Coronary artery (tissue), 2 donors: ENCODE data around the gene TMEM220.

Experiments used
- DNase-seq: peaks from one replicate; pipeline ENCODE4 v3.0.0-alpha.2; 2017; ENCODE audit warnings: low spot score
- H3K27ac ChIP-seq, 2 donors: fragments of 200-600 bp; sonication (generic); one replicate each; pipeline ENCODE4 v1.5.1; 2016 to 2019
- H3K4me3 ChIP-seq: fragments of 200-600 bp; sonication (generic); 2 replicates; pipeline ENCODE4 v1.5.1; 2016; ENCODE audit warnings: mild to moderate bottlenecking, moderate library complexity
- CTCF ChIP-seq: fragments of 200-600 bp; sonication (generic); IDR thresholded peaks from one replicate; pipeline ENCODE4 v1.5.1; 2019; ENCODE audit warnings: antibody characterized with exemption

The TMEM220 gene

GRCh38 chr17:10718547-10718946, 11.3 kb downstream of the TMEM220 start:
- DNase-seq: no peak
- TF ChIP-seq CTCF: no peak
- no peak overlapping the region for H3K4me3 ChIP-seq
- H3K27ac ChIP-seq: no peak overlapping the region

GRCh38 chr17:10716218-10716617, 13.6 kb downstream of the TMEM220 start:
- TF ChIP-seq CTCF: no peak
- Histone ChIP-seq H3K27ac (no peak overlapping the region), H3K4me3 (no peak overlapping the region)
- DNase-seq: no peak

- Histone ChIP-seq H3K4me3 (no peak overlapping the region), H3K27ac (no peak overlapping the region)
- no peak for TF ChIP-seq CTCF
- no peak for DNase-seq
These were observed 16.5 kb downstream of the TMEM220 start for GRCh38 chr17:10713318-10713717.

GRCh38 chr17:10705727-10706126, 24.1 kb downstream of the TMEM220 start:
- Histone ChIP-seq H3K4me3 (no peak overlapping the region), H3K27ac (no peak overlapping the region)
- DNase-seq: no peak
- TF ChIP-seq CTCF: no peak

GRCh38 chr17:10702574-10702973, 27.2 kb downstream of the TMEM220 start:
- H3K4me3 ChIP-seq: no peak overlapping the region
- H3K27ac ChIP-seq: no peak overlapping the region
- TF ChIP-seq CTCF: no peak
- no peak for DNase-seq

- no peak overlapping the region for H3K4me3 ChIP-seq
- no peak for DNase-seq
- no peak overlapping the region for H3K27ac ChIP-seq
- TF ChIP-seq CTCF: no peak
These were observed 30.0 kb downstream of the TMEM220 start for GRCh38 chr17:10699856-10700255.

- Histone ChIP-seq H3K4me3 (peak overlapping the region; percentile 85), H3K27ac (peak overlapping the region; percentile 91 to 95)
- no peak for DNase-seq
- TF ChIP-seq CTCF: no peak
These were observed 31.6 kb downstream of the TMEM220 start for GRCh38 chr17:10698096-10698818.
